Neuronal stem cell (in vitro differentiated cells): ENCODE measurements around the gene SEC61A2.

Experiments
- DNase-seq: peaks from one replicate; pipeline ENCODE4 v3.0.0-alpha.2; 2013; ENCODE audit warnings: low spot score
- H2AFZ ChIP-seq: one replicate; pipeline ENCODE4 v1.6.1; 2013; ENCODE audit warnings: mild to moderate bottlenecking, low read length, inconsistent platforms
- H2AK5ac ChIP-seq: 2 replicates; pipeline ENCODE4 v1.6.1; 2013; ENCODE audit warnings: low read depth, mild to moderate bottlenecking, inconsistent platforms, low read length, moderate library complexity, mixed read lengths
- H2BK120ac ChIP-seq: 2 replicates; pipeline ENCODE4 v1.6.1; 2013; ENCODE audit warnings: low read depth, mild to moderate bottlenecking, inconsistent platforms, low read length, moderate library complexity, mixed read lengths
- H2BK12ac ChIP-seq: one replicate; pipeline ENCODE4 v1.6.1; 2013; ENCODE audit warnings: low read length, inconsistent platforms
- H2BK15ac ChIP-seq: 2 replicates; pipeline ENCODE4 v1.6.1; 2013; ENCODE audit warnings: mild to moderate bottlenecking, low read length, inconsistent platforms, mixed read lengths
- H2BK5ac ChIP-seq: one replicate; pipeline ENCODE4 v1.6.1; 2013; ENCODE audit warnings: inconsistent platforms, mild to moderate bottlenecking, low read length, moderate library complexity
- H3K14ac ChIP-seq: one replicate; pipeline ENCODE4 v1.6.1; 2013; ENCODE audit warnings: low read length, inconsistent platforms
- H3K18ac ChIP-seq: 2 replicates; pipeline ENCODE4 v1.6.1; 2013; ENCODE audit warnings: low read length, inconsistent platforms
- H3K23ac ChIP-seq: 2 replicates; pipeline ENCODE4 v1.6.1; 2013; ENCODE audit warnings: low read depth, mild to moderate bottlenecking, mixed read lengths, low read length, inconsistent platforms; ENCODE audit not compliant: poor library complexity
- H3K27ac ChIP-seq: replicated peaks from 3 replicates; pipeline ENCODE4 v1.5.1; 2013; ENCODE audit warnings: low read length, inconsistent platforms
- H3K27me3 ChIP-seq, 3 experiments: 2 replicates each; pipeline ENCODE4 v1.6.1; 2013; ENCODE audit warnings: low read length in 3 of 3, mild to moderate bottlenecking in 2 of 3, inconsistent platforms in 1 of 3, low read depth in 1 of 3, mixed read lengths in 1 of 3, moderate library complexity in 1 of 3; ENCODE audit not compliant: control insufficient read depth in 3 of 3, insufficient read depth in 3 of 3
- H3K36me3 ChIP-seq, 2 donors: replicated peaks in 1 of 2; 2 replicates each; pipeline ENCODE4 v1.6.1; 2013; ENCODE audit warnings: low read length in 2 of 2; ENCODE audit not compliant: control insufficient read depth in 2 of 2, insufficient read depth in 2 of 2
- H3K4ac ChIP-seq: 2 replicates; pipeline ENCODE4 v1.6.1; 2013; ENCODE audit warnings: inconsistent platforms, mild to moderate bottlenecking, low read length, moderate library complexity
- H3K4me1 ChIP-seq, 2 donors: 1 replicate in 1 of 2; 2 replicates in 1 of 2; pipeline ENCODE4 v1.6.1; 2013; ENCODE audit warnings: low read length in 2 of 2, low read depth in 1 of 2; ENCODE audit not compliant: control insufficient read depth in 2 of 2, insufficient read depth in 1 of 2
- H3K4me2 ChIP-seq: one replicate; pipeline ENCODE4 v1.6.1; 2013; ENCODE audit warnings: mild to moderate bottlenecking, low read length, inconsistent platforms; ENCODE audit not compliant: insufficient read depth, poor library complexity, severe bottlenecking
- H3K4me3 ChIP-seq, 2 donors: 2 replicates each; pipeline ENCODE4 v1.5.1; 2013; ENCODE audit warnings: low read length in 2 of 2, mild to moderate bottlenecking in 2 of 2, inconsistent platforms in 1 of 2, moderate library complexity in 1 of 2
- H3K79me1 ChIP-seq: one replicate; pipeline ENCODE4 v1.6.1; 2013; ENCODE audit warnings: low read depth, mild to moderate bottlenecking, inconsistent platforms, low read length, moderate library complexity
- H3K9ac ChIP-seq: one replicate; pipeline ENCODE4 v1.6.1; 2013; ENCODE audit warnings: mild to moderate bottlenecking, low read depth, low read length, inconsistent platforms; ENCODE audit not compliant: poor library complexity
- H3K9me3 ChIP-seq, 2 donors: replicated peaks in 1 of 2; 2 replicates each; pipeline versions ENCODE3 to v1.6.1; 2013; ENCODE audit warnings: low read length in 2 of 2, mild to moderate bottlenecking in 2 of 2, inconsistent platforms in 1 of 2, low read depth in 1 of 2, mixed read lengths in 1 of 2, moderate library complexity in 1 of 2; ENCODE audit not compliant: control insufficient read depth in 2 of 2, insufficient read depth in 1 of 2
- H4K8ac ChIP-seq: one replicate; pipeline ENCODE4 v1.6.1; 2013; ENCODE audit warnings: low read depth, mild to moderate bottlenecking, inconsistent platforms, low read length, moderate library complexity
- H4K91ac ChIP-seq: one replicate; pipeline ENCODE4 v1.6.1; 2013; ENCODE audit warnings: low read length, low read depth, mild to moderate bottlenecking, inconsistent platforms; ENCODE audit not compliant: poor library complexity
- WGBS, 2 donors: extraction: QIAGEN DNeasy Blood & Tissue Kit; methylation state at CpG; one replicate each; pipeline ENCODE4 v1.1.7; 2013; ENCODE audit warnings: missing lambda C conversion rate in 2 of 2, mixed read lengths in 1 of 2; ENCODE audit not compliant: insufficient read length in 2 of 2, insufficient replicate concordance in 1 of 2; ENCODE audit errors: extremely low coverage in 2 of 2; 5-methylcytosine and 5-hydroxymethylcytosine counted together

SEC61A2 gene

GRCh38 chr10:12140038-12140437 lies 10.6 kb downstream of the SEC61A2 start:
- H3K4ac ChIP-seq: no peak overlapping the region
- no peaks in the 10 kb centered on the region for H3K4me1 ChIP-seq
- no peak overlapping the region for H2BK5ac ChIP-seq
- peaks cover 18 to 92% of the 10 kb centered on the region in 2 donors for H3K36me3 ChIP-seq
- no peak overlapping the region for H4K8ac ChIP-seq
- DNase-seq: no peak
- no peak overlapping the region for H2BK12ac ChIP-seq
- H3K4me2 ChIP-seq: no peak overlapping the region
- H2BK15ac ChIP-seq: no peak overlapping the region
- no peak overlapping the region for H2AFZ ChIP-seq
- H3K9ac ChIP-seq: no peak overlapping the region
- no peak overlapping the region for H3K27ac ChIP-seq
- H3K14ac ChIP-seq: no peak overlapping the region
- no peak overlapping the region for H2BK120ac ChIP-seq
- no peaks in the 10 kb centered on the region for H3K9me3 ChIP-seq
- H3K4me3 ChIP-seq: no peak overlapping the region
- no peaks in the 10 kb centered on the region for H3K79me1 ChIP-seq
- H3K23ac ChIP-seq: no peak overlapping the region
- no CpG with 5 or more reads among the region's 1 CpG for WGBS, 2 donors
- no peaks in the 10 kb centered on the region for H3K27me3 ChIP-seq
- H3K18ac ChIP-seq: no peak overlapping the region
- no peak overlapping the region for H4K91ac ChIP-seq
- H2AK5ac ChIP-seq: no peak overlapping the region

GRCh38 chr10:12144538-12144937 lies 15.1 kb downstream of the SEC61A2 start:
- DNase-seq: no peak
- no CpG with 5 or more reads among the region's 3 CpGs for WGBS, 2 donors
- H3K23ac ChIP-seq: no peak overlapping the region
- no peak overlapping the region for H2BK5ac ChIP-seq
- no peak overlapping the region for H2BK15ac ChIP-seq
- H2AFZ ChIP-seq: no peak overlapping the region
- H3K27me3 ChIP-seq: no peaks in the 10 kb centered on the region
- H3K36me3 ChIP-seq: peaks cover 18 to 85% of the 10 kb centered on the region in 2 donors
- H3K4ac ChIP-seq: no peak overlapping the region
- no peak overlapping the region for H4K91ac ChIP-seq
- no peak overlapping the region for H3K4me3 ChIP-seq
- no peak overlapping the region for H2AK5ac ChIP-seq
- no peak overlapping the region for H3K14ac ChIP-seq
- no peak overlapping the region for H2BK12ac ChIP-seq
- no peak overlapping the region for H3K4me2 ChIP-seq
- no peaks in the 10 kb centered on the region for H3K79me1 ChIP-seq
- no peak overlapping the region for H3K9ac ChIP-seq
- no peaks in the 10 kb centered on the region for H3K4me1 ChIP-seq
- no peak overlapping the region for H2BK120ac ChIP-seq
- no peak overlapping the region for H3K18ac ChIP-seq
- no peak overlapping the region for H4K8ac ChIP-seq
- no peak overlapping the region for H3K27ac ChIP-seq
- H3K9me3 ChIP-seq: no peaks in the 10 kb centered on the region

- peaks cover 8 to 70% of the 10 kb centered on the region in 2 donors for H3K36me3 ChIP-seq
- DNase-seq: no peak
- no peak overlapping the region for H3K9ac ChIP-seq
- H3K4me1 ChIP-seq: peaks cover 0 to 4% of the 10 kb centered on the region in 2 donors
- no peak overlapping the region for H2AK5ac ChIP-seq
- H3K4me2 ChIP-seq: no peak overlapping the region
- H3K9me3 ChIP-seq: no peaks in the 10 kb centered on the region
- H3K18ac ChIP-seq: no peak overlapping the region
- H2BK120ac ChIP-seq: no peak overlapping the region
- H3K27me3 ChIP-seq: no peaks in the 10 kb centered on the region
- H3K4ac ChIP-seq: no peak overlapping the region
- H2BK15ac ChIP-seq: no peak overlapping the region
- H3K23ac ChIP-seq: no peak overlapping the region
- no peaks in the 10 kb centered on the region for H3K79me1 ChIP-seq
- H4K8ac ChIP-seq: no peak overlapping the region
- H2BK5ac ChIP-seq: no peak overlapping the region
- no peak overlapping the region for H2BK12ac ChIP-seq
- no peak overlapping the region for H3K4me3 ChIP-seq
- no peak overlapping the region for H4K91ac ChIP-seq
- WGBS, 2 donors: no CpG with 5 or more reads among the region's 4 CpGs
- no peak overlapping the region for H3K14ac ChIP-seq
- H3K27ac ChIP-seq: no peak overlapping the region
- H2AFZ ChIP-seq: no peak overlapping the region
Observed at GRCh38 chr10:12150163-12150562, 20.7 kb downstream of the SEC61A2 start.

- no peak overlapping the region for H4K91ac ChIP-seq
- WGBS, 2 donors: no CpG with 5 or more reads among the region's 6 CpGs
- H2AFZ ChIP-seq: no peak overlapping the region
- no peaks in the 10 kb centered on the region for H3K9me3 ChIP-seq
- no peak overlapping the region for H3K18ac ChIP-seq
- H2BK120ac ChIP-seq: no peak overlapping the region
- H3K23ac ChIP-seq: no peak overlapping the region
- peaks cover 15 to 79% of the 10 kb centered on the region in 2 donors for H3K36me3 ChIP-seq
- H2AK5ac ChIP-seq: no peak overlapping the region
- H3K4me2 ChIP-seq: no peak overlapping the region
- no peak overlapping the region for H3K9ac ChIP-seq
- H4K8ac ChIP-seq: no peak overlapping the region
- no peak overlapping the region for H3K4ac ChIP-seq
- peaks cover 0 to 4% of the 10 kb centered on the region in 2 donors for H3K4me1 ChIP-seq
- H3K79me1 ChIP-seq: no peaks in the 10 kb centered on the region
- no peaks in the 10 kb centered on the region for H3K27me3 ChIP-seq
- no peak overlapping the region for H3K4me3 ChIP-seq
- no peak overlapping the region for H3K27ac ChIP-seq
- H2BK15ac ChIP-seq: no peak overlapping the region
- DNase-seq: no peak
- no peak overlapping the region for H3K14ac ChIP-seq
- H2BK5ac ChIP-seq: no peak overlapping the region
- no peak overlapping the region for H2BK12ac ChIP-seq
Observed at GRCh38 chr10:12154516-12154915, 25.0 kb downstream of the SEC61A2 start.
